Heart left ventricle (tissue), 16 donors: ENCODE measurements around the gene OTUD1. TPM values are rescaled to one million over a fixed set of nuclear protein-coding genes. Genes with fewer than 3 reads are reported as not detected.

Source experiments
- ATAC-seq, 4 donors: fragments of 200-7000 bp; cut with Tn5 transposase; one replicate each; pipeline ENCODE4 v1.9.1; 2020 to 2022; ENCODE audit warnings: moderate library complexity in 4 of 4, mild to moderate bottlenecking in 3 of 4, moderate number of reproducible peaks in 1 of 4
- DNase-seq, 5 donors: peaks; one replicate each; pipeline ENCODE4 v3.0.0-alpha.2; 2020
- H3K27ac ChIP-seq, 12 donors: fragments of 200-600 bp; sonication (generic) in 4 of 12; one replicate each; pipeline versions ENCODE4 v1.5.0 to v1.8.0; 2016 to 2022; ENCODE audit warnings: mild to moderate bottlenecking in 2 of 12
- H3K27me3 ChIP-seq, 9 donors: fragments of 200-600 bp; sonication (generic) in 2 of 9; one replicate each; pipeline versions ENCODE4 v1.5.1 to v1.8.0; 2016 to 2022; ENCODE audit warnings: mild to moderate bottlenecking in 3 of 9
- H3K36me3 ChIP-seq, 9 donors: fragments of 200-600 bp; sonication (generic) in 2 of 9; one replicate each; pipeline versions ENCODE4 v1.5.0 to v1.8.0; 2018 to 2022; ENCODE audit warnings: mild to moderate bottlenecking in 2 of 9
- H3K4me1 ChIP-seq, 12 donors: fragments of 200-600 bp; sonication (generic) in 4 of 12; one replicate each; pipeline versions ENCODE4 v1.5.0 to v1.8.0; 2016 to 2022; ENCODE audit warnings: mild to moderate bottlenecking in 3 of 12
- H3K4me3 ChIP-seq, 12 donors: fragments of 200-600 bp; sonication (generic) in 4 of 12; one replicate each; pipeline versions ENCODE4 v1.5.0 to v1.8.0; 2017 to 2022; ENCODE audit warnings: mild to moderate bottlenecking in 9 of 12, moderate library complexity in 4 of 12
- H3K9me3 ChIP-seq, 12 donors: fragments of 200-600 bp; sonication (generic) in 4 of 12; one replicate each; pipeline versions ENCODE4 v1.5.0 to v1.8.0; 2016 to 2022; ENCODE audit warnings: mild to moderate bottlenecking in 1 of 12
- CTCF ChIP-seq, 12 donors: fragments of 200-600 bp; sonication (generic) in 4 of 12; IDR thresholded peaks; one replicate each; pipeline versions ENCODE4 v1.5.0 to v1.8.0; 2018 to 2022; ENCODE audit warnings: antibody characterized with exemption in 12 of 12, mild to moderate bottlenecking in 5 of 12
- POLR2A ChIP-seq, 2 donors: fragments of 450-650 bp; IDR thresholded peaks; one replicate each; pipeline ENCODE4 v1.6.1; 2017; ENCODE audit warnings: antibody characterized with exemption in 2 of 2, mild to moderate bottlenecking in 2 of 2, moderate library complexity in 2 of 2
- WGBS, 4 donors: extraction: QIAGEN DNeasy Blood & Tissue Kit in 2 of 4; methylation state at CpG; one replicate each; pipeline versions ENCODE4 v1.1.5 to v1.1.7; 2013 to 2018; 5-methylcytosine and 5-hydroxymethylcytosine counted together
- intact Hi-C, 10 donors: fragments of 100-400 bp; cut with DNase I; formaldehyde crosslinking; loops; one replicate each; pipeline versions ENCODE4 v1.11.1 to v1.14.2; 2022
- polyA plus RNA-seq, 2 donors: library from polyadenylated mRNA; stranded (reverse); fragments of 200-250 nt; gene quantifications; one replicate each; pipeline ENCODE4 v1.2.3, GENCODE V29; 2013
- total RNA-seq, 9 donors: library from RNA; depleted of rRNA in 2 of 9; stranded (reverse); fragments of >200 nt in 2 of 9; fragmentation: NEBNext Ultra II Directional in 3 of 9; extraction: Animal tissue kit (Norgen Biotek cat#: 25700) in 3 of 9; gene quantifications; one replicate each; pipeline versions ENCODE4 v1.1.0 to v1.2.4, GENCODE V29; 2016 to 2023
- donor health status: ischemic (EF 13 %, LVEDD 7.1; RV severe dilation, severe dysfunction).
- donor health status: healthy with polysubstance abuse.
- donor health status: DM: no; HTN: yes; CAD: no.
- donor health status: DM: no; HTN: no; CAD: no.
- donor health status: ischemic (EF 25% LVEDD 6.9; RV normal size, moderate dysfunction).
- donor health status: ischemic (EF 25% LVEDD 5.7; RV mildly dilated, moderate dysfunction).
- donor health status: healthy.
- donor health status: DM: yes; HTN: yes; CAD: no.
- donor health status: ischemic (EF 35%, LVEDD 5.7; RV mildly dilated, moderate dysfunction).
- donor health status: nonischemic (EF 11% LVEDD 7.7; RV severe dilation, severe dysfunction).
- donor health status: DM: yes; HTN: yes; CAD: no.
- donor health status: PGD.
- donor health status: ischemic (EF 29% LVEDD 5.4; RV normal size, mild dysfunction).
- donor health status: nonischemic (EF 23%, LVEDD 6.1; RV moderate dilation, normal function).

OTUD1 gene
- total and polyA plus RNA-seq, 11 donors = 8.7 to 60.9 (median 19.7) TPM

- Histone ChIP-seq H3K4me3 (no peak overlapping the region), H3K27ac (peak overlapping the region in 3 of 12 donors; percentile 1 to 26 (median 17)), H3K9me3 (no peaks in the 10 kb centered on the region), H3K4me1 (peaks cover 0 to 64% (median 14%) of the 10 kb centered on the region in 12 donors), H3K27me3 (no peaks in the 10 kb centered on the region), H3K36me3 (peaks cover 0 to 27% (median under 1%) of the 10 kb centered on the region in 9 donors)
- ATAC-seq = no peak
- WGBS, 4 donors = 68 to 74% (median 73%) methylated on average over 7 of the region's 7 CpGs
- intact Hi-C loops = loop anchor here in 1 of 10 donors (10.0 kb wide), 1 partner anchor 1204 kb away; no protein-coding TSS in a partner anchor
- TF ChIP-seq CTCF (IDR thresholded peaks at IDR 0.05) = no peak
- no peak for TF ChIP-seq POLR2A (IDR thresholded peaks at IDR 0.05)
- DNase-seq = no peak
Measured at GRCh38 chr10:23448802-23449570, 10.1 kb downstream of the OTUD1 start.

- 70 to 80% (median 77%) methylated on average over 4 of the region's 4 CpGs for WGBS, 4 donors
- peak in 1 of 4 donors; percentile 31 for ATAC-seq
- Histone ChIP-seq H3K4me1 (peaks cover 0 to 49% (median 8%) of the 10 kb centered on the region in 12 donors), H3K36me3 (peaks cover 0 to 13% (median 0%) of the 10 kb centered on the region in 9 donors), H3K27me3 (no peaks in the 10 kb centered on the region), H3K27ac (peak overlapping the region in 6 of 12 donors; percentile 7 to 72 (median 16)), H3K9me3 (no peaks in the 10 kb centered on the region), H3K4me3 (no peak overlapping the region)
- TF ChIP-seq POLR2A (IDR thresholded peaks at IDR 0.05) = no peak
- no peak for TF ChIP-seq CTCF (IDR thresholded peaks at IDR 0.05)
- no peak for DNase-seq
- intact Hi-C loops = no loop called here
Measured at GRCh38 chr10:23452033-23452655, 13.3 kb downstream of the OTUD1 start.

GRCh38 chr10:23453465-23453864 is 14.6 kb downstream of the OTUD1 start:
- intact Hi-C loops = no loop called here

More at GRCh38 chr10:23453465-23453864, 14.6 kb downstream of the OTUD1 start:
- Histone ChIP-seq H3K9me3 (no peaks in the 10 kb centered on the region), H3K4me3 (no peak overlapping the region), H3K27ac (no peak overlapping the region), H3K36me3 (no peaks in the 10 kb centered on the region), H3K27me3 (no peaks in the 10 kb centered on the region), H3K4me1 (peaks cover 0 to 37% (median 6%) of the 10 kb centered on the region in 12 donors)
- no peak for TF ChIP-seq CTCF (IDR thresholded peaks at IDR 0.05)
- TF ChIP-seq POLR2A (IDR thresholded peaks at IDR 0.05) = no peak
- DNase-seq (no peak), ATAC-seq (no peak)
- 81 to 94% (median 93%) methylated on average over 4 of the region's 4 CpGs for WGBS, 4 donors
